Peyer's patch (tissue), 4 donors: ENCODE results near the gene MELK. TPM values are rescaled to one million over a fixed set of nuclear protein-coding genes. Genes with fewer than 3 reads are reported as not detected.

Source experiments
- DNase-seq, 3 donors: peaks; one replicate each; pipeline ENCODE4 v3.0.0-alpha.2; 2017 to 2019
- H3K27ac ChIP-seq, 4 donors: fragments of 200-600 bp; sonication (generic); one replicate each; pipeline ENCODE4 v1.5.1; 2016 to 2019
- H3K27me3 ChIP-seq, 2 donors: fragments of 200-600 bp; sonication (generic); one replicate each; pipeline ENCODE4 v1.5.1; 2019
- H3K36me3 ChIP-seq, 3 donors: fragments of 200-600 bp; sonication (generic); one replicate each; pipeline ENCODE4 v1.5.1; 2016 to 2019
- H3K4me1 ChIP-seq, 4 donors: fragments of 200-600 bp; sonication (generic); one replicate each; pipeline ENCODE4 v1.5.1; 2016 to 2019
- H3K4me3 ChIP-seq, 4 donors: fragments of 200-600 bp; sonication (generic); 1 replicate in 3 of 4; 2 replicates in 1 of 4; pipeline ENCODE4 v1.5.1; 2016 to 2019; ENCODE audit warnings: mild to moderate bottlenecking in 1 of 4
- H3K9me3 ChIP-seq, 4 donors: fragments of 200-600 bp; sonication (generic); one replicate each; pipeline ENCODE4 v1.5.1; 2016 to 2019; ENCODE audit warnings: mild to moderate bottlenecking in 1 of 4
- POLR2A ChIP-seq, 2 donors: fragments of 450-650 bp; IDR thresholded peaks; one replicate each; pipeline ENCODE4 v1.5.1; 2017; ENCODE audit warnings: antibody characterized with exemption in 2 of 2, mild to moderate bottlenecking in 2 of 2, moderate library complexity in 2 of 2
- total RNA-seq, 4 donors: library from RNA; depleted of rRNA; stranded (reverse); fragments of >200 nt; gene quantifications; one replicate each; pipeline ENCODE4 v1.1.0, GENCODE V29; 2016
- TF ChIP-seq, protein P1 (sequence below), 6 experiments: fragments of 450-650 bp in 4 of 6; fragments of 200-600 bp in 2 of 6; sonication (generic) in 1 of 6; IDR thresholded peaks; one replicate each; pipeline ENCODE4 v1.5.1; 2017 to 2019; ENCODE audit warnings: antibody characterized with exemption in 6 of 6, mild to moderate bottlenecking in 3 of 6, moderate library complexity in 1 of 6

MELK gene
- total RNA-seq, 4 donors from 2014 or later, result 1.2 to 4.5 (median 3.2) TPM

DNA sequence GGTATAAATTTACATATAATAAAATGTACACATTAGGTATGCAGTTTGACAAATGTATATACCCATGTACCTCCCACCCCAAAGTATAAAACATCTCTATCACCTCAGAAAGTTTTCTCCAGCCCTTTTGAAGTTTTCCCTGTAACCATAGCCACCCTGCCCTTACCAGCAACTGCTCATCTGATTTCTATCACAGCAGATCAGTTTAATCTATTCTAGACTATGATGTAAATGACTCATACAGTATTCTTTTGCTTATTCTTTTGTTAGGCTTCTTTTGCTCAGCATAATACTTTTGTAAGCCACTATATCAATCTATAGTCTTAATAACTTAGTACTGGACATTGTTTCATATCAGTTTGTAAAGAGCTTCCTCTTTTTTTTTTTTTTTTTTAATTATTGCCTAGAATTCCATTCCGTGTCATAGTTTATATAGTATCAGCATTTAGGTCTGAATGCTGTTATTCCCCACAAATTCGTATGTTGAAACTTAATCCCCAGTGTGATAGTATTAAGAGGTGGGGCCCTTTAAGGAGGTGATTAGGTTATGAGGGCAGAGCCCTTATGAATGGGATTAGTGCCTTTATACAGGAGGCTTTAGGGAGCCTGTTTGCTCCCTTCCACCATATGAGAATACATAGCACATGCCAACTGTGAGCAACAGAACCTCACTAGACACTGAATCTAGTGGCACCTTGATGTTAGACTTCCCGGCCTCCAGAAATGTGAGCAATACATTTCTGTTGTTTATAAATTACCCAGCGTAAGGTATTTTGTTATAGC is 20.3 kb downstream of the MELK start:
- Histone ChIP-seq H3K27ac (no peak overlapping the region), H3K27me3 (no peaks in the 10 kb centered on the region), H3K36me3 (no peaks in the 10 kb centered on the region), H3K4me3 (no peak overlapping the region), H3K9me3 (no peaks in the 10 kb centered on the region), H3K4me1 (no peaks in the 10 kb centered on the region)
- TF ChIP-seq POLR2A (IDR thresholded peaks at IDR 0.05), result no peak
- TF ChIP-seq, protein P1, sequence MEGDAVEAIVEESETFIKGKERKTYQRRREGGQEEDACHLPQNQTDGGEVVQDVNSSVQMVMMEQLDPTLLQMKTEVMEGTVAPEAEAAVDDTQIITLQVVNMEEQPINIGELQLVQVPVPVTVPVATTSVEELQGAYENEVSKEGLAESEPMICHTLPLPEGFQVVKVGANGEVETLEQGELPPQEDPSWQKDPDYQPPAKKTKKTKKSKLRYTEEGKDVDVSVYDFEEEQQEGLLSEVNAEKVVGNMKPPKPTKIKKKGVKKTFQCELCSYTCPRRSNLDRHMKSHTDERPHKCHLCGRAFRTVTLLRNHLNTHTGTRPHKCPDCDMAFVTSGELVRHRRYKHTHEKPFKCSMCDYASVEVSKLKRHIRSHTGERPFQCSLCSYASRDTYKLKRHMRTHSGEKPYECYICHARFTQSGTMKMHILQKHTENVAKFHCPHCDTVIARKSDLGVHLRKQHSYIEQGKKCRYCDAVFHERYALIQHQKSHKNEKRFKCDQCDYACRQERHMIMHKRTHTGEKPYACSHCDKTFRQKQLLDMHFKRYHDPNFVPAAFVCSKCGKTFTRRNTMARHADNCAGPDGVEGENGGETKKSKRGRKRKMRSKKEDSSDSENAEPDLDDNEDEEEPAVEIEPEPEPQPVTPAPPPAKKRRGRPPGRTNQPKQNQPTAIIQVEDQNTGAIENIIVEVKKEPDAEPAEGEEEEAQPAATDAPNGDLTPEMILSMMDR (IDR thresholded peaks at IDR 0.05), result no peak
- DNase-seq, result no peak

DNA sequence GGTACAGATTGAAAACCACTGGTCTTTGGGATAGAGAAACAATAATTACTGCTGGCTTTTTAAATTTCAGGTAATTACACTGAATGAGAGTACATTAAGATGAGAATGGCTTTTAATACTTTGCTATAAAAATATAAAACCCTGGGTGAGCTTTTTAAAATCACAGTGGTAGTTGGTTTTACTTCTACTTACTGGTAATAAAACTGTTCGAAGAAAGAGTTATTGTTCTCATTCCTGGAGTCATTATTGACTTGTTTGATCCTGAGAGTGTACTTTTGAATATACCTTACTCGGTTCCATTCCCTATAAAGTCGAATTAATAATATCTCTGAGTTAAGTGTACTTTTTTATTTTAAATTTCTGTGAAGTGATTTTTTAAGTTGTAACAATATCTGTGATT is 21.5 kb downstream of the MELK start:
- H3K27ac ChIP-seq, result no peak overlapping the region
- no peak overlapping the region for H3K4me3 ChIP-seq
- no peaks in the 10 kb centered on the region for H3K27me3 ChIP-seq
- no peaks in the 10 kb centered on the region for H3K9me3 ChIP-seq
- DNase-seq, result no peak
- H3K36me3 ChIP-seq, result no peaks in the 10 kb centered on the region
- TF ChIP-seq, protein P1 (IDR thresholded peaks at IDR 0.05), result no peak
- no peaks in the 10 kb centered on the region for H3K4me1 ChIP-seq

DNA sequence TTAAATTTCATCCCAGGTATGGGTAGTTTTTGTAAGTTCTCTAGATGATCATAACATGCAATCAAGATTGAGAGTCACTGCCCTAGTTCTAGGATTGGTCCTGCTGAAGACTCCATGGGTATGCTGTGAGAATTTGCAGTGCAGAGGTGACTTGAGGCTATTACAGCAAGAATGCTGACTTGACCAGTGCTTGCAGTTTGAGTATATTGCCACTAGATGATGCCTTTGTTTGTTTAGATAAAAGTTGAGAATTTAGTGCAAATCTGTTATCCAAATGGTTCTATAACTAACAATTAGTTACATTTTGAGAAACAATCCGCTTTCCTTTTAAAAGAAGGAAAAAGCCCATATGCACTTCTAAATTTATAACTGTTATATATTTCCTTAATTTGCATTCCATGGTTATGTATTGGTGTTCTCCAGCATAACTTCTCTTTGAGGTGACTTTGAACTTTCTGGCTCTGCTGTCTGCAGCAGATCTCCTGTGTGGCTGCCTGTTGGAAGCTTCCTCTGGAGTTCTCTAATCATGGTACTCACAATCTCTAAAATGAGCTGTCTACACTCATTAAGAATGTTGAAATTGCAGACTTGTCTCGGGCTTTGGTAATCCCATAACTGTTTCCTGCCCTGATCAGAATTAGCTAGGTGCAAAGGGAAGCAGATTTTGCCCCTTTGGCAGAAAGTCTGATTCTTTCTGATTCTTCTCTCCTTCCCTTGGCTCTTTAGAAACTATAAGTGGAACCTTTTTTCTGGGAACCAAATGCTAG is 24.9 kb downstream of the MELK start:
- no peaks in the 10 kb centered on the region for H3K27me3 ChIP-seq
- no peak overlapping the region for H3K27ac ChIP-seq
- H3K36me3 ChIP-seq, result no peaks in the 10 kb centered on the region
- no peak overlapping the region for H3K4me3 ChIP-seq
- DNase-seq, result no peak
- no peaks in the 10 kb centered on the region for H3K9me3 ChIP-seq
- H3K4me1 ChIP-seq, result no peaks in the 10 kb centered on the region
- TF ChIP-seq, protein P1 (IDR thresholded peaks at IDR 0.05), result peak in 4 of 6 experiments; percentile 34 to 60 (median 54)
- TF ChIP-seq POLR2A (IDR thresholded peaks at IDR 0.05), result no peak

DNA sequence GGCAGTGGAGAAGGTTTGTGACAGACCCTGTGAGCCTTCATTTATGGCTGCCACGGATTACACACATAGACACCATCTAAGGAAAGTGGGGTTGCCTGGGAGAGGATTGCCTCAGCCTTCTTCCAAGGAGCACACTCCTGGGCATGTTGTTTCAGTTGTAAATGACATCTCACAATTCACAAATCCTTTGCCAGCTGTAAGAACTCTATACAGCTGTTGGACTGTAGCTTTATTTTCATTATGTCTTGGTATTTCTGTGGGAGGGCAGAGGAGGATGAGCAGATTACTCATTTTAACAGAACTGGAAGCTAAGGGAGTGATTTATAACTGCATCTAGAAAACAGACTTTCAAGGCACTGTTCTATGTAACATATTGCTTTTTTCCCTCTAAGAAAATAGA is 25.6 kb downstream of the MELK start:
- H3K4me1 ChIP-seq, result no peaks in the 10 kb centered on the region
- H3K4me3 ChIP-seq, result no peak overlapping the region
- no peaks in the 10 kb centered on the region for H3K36me3 ChIP-seq
- no peak for DNase-seq
- H3K27me3 ChIP-seq, result no peaks in the 10 kb centered on the region
- H3K27ac ChIP-seq, result no peak overlapping the region
- no peaks in the 10 kb centered on the region for H3K9me3 ChIP-seq
- TF ChIP-seq, protein P1 (IDR thresholded peaks at IDR 0.05), result no peak
- no peak for TF ChIP-seq POLR2A (IDR thresholded peaks at IDR 0.05)

DNA sequence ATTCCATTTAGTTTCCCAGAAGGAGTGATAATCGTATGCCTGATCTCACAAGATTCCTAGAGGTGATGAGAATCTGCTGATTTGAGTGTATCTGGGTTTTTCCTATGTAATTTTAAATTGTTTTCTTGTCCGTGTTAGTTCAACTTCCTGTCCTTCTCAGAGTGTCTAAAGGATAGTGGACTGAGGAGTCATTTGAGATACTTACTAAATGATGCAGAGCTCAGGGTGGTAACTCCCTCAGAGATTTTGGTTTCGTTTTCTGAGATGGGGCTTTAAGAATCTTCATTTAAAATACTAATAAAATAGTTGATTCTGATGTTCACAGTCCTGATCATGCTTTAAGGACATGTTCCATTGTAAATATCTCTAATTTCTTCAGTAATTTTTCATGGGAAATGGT is 30.3 kb downstream of the MELK start:
- Histone ChIP-seq H3K4me1 (no peaks in the 10 kb centered on the region), H3K9me3 (no peaks in the 10 kb centered on the region), H3K27ac (no peak overlapping the region), H3K4me3 (no peak overlapping the region), H3K36me3 (no peaks in the 10 kb centered on the region), H3K27me3 (no peaks in the 10 kb centered on the region)
- TF ChIP-seq, protein P1 (IDR thresholded peaks at IDR 0.05), result no peak
- no peak for TF ChIP-seq POLR2A (IDR thresholded peaks at IDR 0.05)
- DNase-seq, result no peak
